ENCODE results near the gene VCPKMT. TPM values are rescaled to one million over a fixed set of nuclear protein-coding genes. Genes with fewer than 3 reads are reported as not detected.
A peak's percentile ranks its signal among the peaks of the same experiment; 100 is the strongest.

VCPKMT gene
- total and polyA plus RNA-seq, 9 of the 15 experiments (the other 6 are each of a cell fraction or from before 2014, with no cell fraction given) = 2.7 to 7.8 (median 6.3) TPM

DNA sequence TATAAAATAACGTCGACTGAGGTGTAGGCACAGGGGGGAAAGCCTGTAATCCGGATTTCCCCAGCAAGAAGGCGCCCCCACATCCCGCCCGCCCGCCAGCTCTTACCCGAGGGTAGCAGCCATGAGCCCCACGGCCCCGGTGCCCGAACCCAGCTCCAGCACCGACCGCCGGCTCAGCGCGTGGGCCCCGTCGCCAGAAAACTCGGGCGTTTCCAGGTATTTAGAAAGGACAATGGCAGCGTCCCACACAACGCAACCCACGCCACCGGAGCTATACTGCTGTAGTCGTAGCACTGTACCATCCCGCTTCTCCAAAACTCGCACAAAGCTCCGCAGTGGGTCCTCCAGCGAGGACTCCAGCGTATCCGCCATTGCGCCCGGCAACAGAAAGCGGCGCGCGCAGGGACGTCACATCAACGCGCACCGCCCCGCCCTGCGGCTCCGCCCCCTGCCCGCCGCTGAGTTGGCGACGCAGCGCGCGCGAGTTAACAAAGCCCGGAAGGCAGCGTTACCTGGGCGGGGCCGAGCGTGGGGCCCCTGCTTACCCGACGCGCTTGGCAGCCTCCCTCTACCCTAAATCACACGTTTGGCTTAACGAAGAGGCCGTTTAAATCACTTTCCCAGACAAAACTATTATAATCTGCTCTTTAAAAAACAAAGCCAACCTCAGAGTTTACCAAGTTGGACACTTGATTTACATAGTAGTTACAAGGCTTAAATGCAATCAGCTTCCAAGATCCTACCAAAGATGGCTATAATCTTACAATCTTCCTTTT, at the start of gene VCPKMT (continued):
- TF ChIP-seq, protein P1, sequence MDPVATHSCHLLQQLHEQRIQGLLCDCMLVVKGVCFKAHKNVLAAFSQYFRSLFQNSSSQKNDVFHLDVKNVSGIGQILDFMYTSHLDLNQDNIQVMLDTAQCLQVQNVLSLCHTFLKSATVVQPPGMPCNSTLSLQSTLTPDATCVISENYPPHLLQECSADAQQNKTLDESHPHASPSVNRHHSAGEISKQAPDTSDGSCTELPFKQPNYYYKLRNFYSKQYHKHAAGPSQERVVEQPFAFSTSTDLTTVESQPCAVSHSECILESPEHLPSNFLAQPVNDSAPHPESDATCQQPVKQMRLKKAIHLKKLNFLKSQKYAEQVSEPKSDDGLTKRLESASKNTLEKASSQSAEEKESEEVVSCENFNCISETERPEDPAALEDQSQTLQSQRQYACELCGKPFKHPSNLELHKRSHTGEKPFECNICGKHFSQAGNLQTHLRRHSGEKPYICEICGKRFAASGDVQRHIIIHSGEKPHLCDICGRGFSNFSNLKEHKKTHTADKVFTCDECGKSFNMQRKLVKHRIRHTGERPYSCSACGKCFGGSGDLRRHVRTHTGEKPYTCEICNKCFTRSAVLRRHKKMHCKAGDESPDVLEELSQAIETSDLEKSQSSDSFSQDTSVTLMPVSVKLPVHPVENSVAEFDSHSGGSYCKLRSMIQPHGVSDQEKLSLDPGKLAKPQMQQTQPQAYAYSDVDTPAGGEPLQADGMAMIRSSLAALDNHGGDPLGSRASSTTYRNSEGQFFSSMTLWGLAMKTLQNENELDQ (CRISPR knock-in tag; IDR thresholded peaks at IDR 0.05; ENCODE audit: borderline replicate concordance) = no peak
- TF ChIP-seq NFIC (IDR thresholded peaks at IDR 0.05) = peak; percentile 15; the same call in 1 of the 2 replicates
- no peak for TF ChIP-seq ZNF445 (CRISPR knock-in tag; IDR thresholded peaks at IDR 0.05; ENCODE audit: low read depth)
- no peak for TF ChIP-seq KDM1A (IDR thresholded peaks at IDR 0.05)
- TF ChIP-seq E2F1 (CRISPR knock-in tag; IDR thresholded peaks at IDR 0.05) = peak; percentile 58; the same call in 1 of the 2 replicates
- TF ChIP-seq HDAC1 (IDR thresholded peaks at IDR 0.05) = peak in 1 of 2 experiments; percentile 90; a peak in 2 of 4 replicates
- no peak for TF ChIP-seq ZNF23 (CRISPR knock-in tag; IDR thresholded peaks at IDR 0.05)
- TF ChIP-seq RBM22 (IDR thresholded peaks at IDR 0.05; ENCODE audit: low read depth, low read length, poor library complexity, severe bottlenecking) = peak; percentile 44
- TF ChIP-seq, protein P2, sequence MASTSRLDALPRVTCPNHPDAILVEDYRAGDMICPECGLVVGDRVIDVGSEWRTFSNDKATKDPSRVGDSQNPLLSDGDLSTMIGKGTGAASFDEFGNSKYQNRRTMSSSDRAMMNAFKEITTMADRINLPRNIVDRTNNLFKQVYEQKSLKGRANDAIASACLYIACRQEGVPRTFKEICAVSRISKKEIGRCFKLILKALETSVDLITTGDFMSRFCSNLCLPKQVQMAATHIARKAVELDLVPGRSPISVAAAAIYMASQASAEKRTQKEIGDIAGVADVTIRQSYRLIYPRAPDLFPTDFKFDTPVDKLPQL (IDR thresholded peaks at IDR 0.05; ENCODE audit: extremely low read depth, insufficient read length) = no peak
- TF ChIP-seq, protein P3, sequence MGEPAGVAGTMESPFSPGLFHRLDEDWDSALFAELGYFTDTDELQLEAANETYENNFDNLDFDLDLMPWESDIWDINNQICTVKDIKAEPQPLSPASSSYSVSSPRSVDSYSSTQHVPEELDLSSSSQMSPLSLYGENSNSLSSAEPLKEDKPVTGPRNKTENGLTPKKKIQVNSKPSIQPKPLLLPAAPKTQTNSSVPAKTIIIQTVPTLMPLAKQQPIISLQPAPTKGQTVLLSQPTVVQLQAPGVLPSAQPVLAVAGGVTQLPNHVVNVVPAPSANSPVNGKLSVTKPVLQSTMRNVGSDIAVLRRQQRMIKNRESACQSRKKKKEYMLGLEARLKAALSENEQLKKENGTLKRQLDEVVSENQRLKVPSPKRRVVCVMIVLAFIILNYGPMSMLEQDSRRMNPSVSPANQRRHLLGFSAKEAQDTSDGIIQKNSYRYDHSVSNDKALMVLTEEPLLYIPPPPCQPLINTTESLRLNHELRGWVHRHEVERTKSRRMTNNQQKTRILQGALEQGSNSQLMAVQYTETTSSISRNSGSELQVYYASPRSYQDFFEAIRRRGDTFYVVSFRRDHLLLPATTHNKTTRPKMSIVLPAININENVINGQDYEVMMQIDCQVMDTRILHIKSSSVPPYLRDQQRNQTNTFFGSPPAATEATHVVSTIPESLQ (CRISPR knock-in tag; IDR thresholded peaks at IDR 0.05) = peak; percentile 51; the same call in 1 of the 2 replicates
- peak; percentile 69 for TF ChIP-seq KDM5B (IDR thresholded peaks at IDR 0.05; ENCODE audit: insufficient replicate concordance, low read depth, low read length)
- TF ChIP-seq ATF1 (CRISPR knock-in tag; IDR thresholded peaks at IDR 0.05) = peak; percentile 84
- peak; percentile 98 for TF ChIP-seq ATF1 (tag; IDR thresholded peaks at IDR 0.05)
- no peak for TF ChIP-seq BHLHE40 (IDR thresholded peaks at IDR 0.05; ENCODE audit: low read length)
- TF ChIP-seq, protein P4, sequence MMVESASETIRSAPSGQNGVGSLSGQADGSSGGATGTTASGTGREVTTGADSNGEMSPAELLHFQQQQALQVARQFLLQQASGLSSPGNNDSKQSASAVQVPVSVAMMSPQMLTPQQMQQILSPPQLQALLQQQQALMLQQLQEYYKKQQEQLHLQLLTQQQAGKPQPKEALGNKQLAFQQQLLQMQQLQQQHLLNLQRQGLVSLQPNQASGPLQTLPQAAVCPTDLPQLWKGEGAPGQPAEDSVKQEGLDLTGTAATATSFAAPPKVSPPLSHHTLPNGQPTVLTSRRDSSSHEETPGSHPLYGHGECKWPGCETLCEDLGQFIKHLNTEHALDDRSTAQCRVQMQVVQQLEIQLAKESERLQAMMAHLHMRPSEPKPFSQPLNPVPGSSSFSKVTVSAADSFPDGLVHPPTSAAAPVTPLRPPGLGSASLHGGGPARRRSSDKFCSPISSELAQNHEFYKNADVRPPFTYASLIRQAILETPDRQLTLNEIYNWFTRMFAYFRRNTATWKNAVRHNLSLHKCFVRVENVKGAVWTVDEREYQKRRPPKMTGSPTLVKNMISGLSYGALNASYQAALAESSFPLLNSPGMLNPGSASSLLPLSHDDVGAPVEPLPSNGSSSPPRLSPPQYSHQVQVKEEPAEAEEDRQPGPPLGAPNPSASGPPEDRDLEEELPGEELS (CRISPR knock-in tag; IDR thresholded peaks at IDR 0.05; ENCODE audit: borderline replicate concordance) = peak; percentile 29; the same call in 1 of the 2 replicates
- TF ChIP-seq, protein P5, sequence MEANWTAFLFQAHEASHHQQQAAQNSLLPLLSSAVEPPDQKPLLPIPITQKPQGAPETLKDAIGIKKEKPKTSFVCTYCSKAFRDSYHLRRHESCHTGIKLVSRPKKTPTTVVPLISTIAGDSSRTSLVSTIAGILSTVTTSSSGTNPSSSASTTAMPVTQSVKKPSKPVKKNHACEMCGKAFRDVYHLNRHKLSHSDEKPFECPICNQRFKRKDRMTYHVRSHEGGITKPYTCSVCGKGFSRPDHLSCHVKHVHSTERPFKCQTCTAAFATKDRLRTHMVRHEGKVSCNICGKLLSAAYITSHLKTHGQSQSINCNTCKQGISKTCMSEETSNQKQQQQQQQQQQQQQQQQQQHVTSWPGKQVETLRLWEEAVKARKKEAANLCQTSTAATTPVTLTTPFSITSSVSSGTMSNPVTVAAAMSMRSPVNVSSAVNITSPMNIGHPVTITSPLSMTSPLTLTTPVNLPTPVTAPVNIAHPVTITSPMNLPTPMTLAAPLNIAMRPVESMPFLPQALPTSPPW (CRISPR knock-in tag; IDR thresholded peaks at IDR 0.05) = peak; percentile 67
- TF ChIP-seq MBD2 (IDR thresholded peaks at IDR 0.05; ENCODE audit: borderline replicate concordance, low read depth) = 0 out of 2 replicates have a peak, but pooled peaks have one; percentile 34

Measured in K562 (cell line).